ENCODE results near the gene SAE1. TPM values are rescaled to one million over a fixed set of nuclear protein-coding genes. Genes with fewer than 3 reads are reported as not detected.
A peak's percentile ranks its signal among the peaks of the same experiment; 100 is the strongest.

The SAE1 gene
- total RNA-seq, 1 experiment from 2014 or later: 234 TPM

- Histone ChIP-seq H4K5ac (ENCODE audit: insufficient read length, low read depth, low read length) (no peak within 1 kb of the TSS), H3K18ac (ENCODE audit: insufficient read length, low read depth, low read length) (peak within 1 kb of the TSS; percentile 31), H3K4me2 (ENCODE audit: insufficient read depth, insufficient read length, low read length) (peak within 1 kb of the TSS; percentile 88), H2AFZ (ENCODE audit: low read length) (no peak within 1 kb of the TSS), H3K23ac (ENCODE audit: insufficient read length, low read depth, low read length) (no peak within 1 kb of the TSS), H4K20me1 (ENCODE audit: control insufficient read depth, insufficient read depth, insufficient read length) (peaks cover 4% of the 10 kb centered on the region), H4K91ac (ENCODE audit: insufficient read length, low read depth, low read length) (no peak within 1 kb of the TSS), H3K9me3 (ENCODE audit: control insufficient read depth, low read depth, low read length) (no peaks in the 10 kb centered on the region), H3K79me1 (ENCODE audit: insufficient read depth, low read depth, low read length, poor library complexity, severe bottlenecking) (no peaks in the 10 kb centered on the region), H3K79me2 (ENCODE audit: insufficient read depth, low read length) (peaks cover 2% of the 10 kb centered on the region; the same call in 1 of the 2 replicates), H2BK15ac (ENCODE audit: low read depth, low read length) (no peak within 1 kb of the TSS), H2BK120ac (ENCODE audit: low read depth, low read length, poor library complexity, severe bottlenecking) (no peak within 1 kb of the TSS), H2BK20ac (ENCODE audit: low read depth, low read length, poor library complexity, severe bottlenecking) (no peak within 1 kb of the TSS), H2BK12ac (ENCODE audit: insufficient read length, low read depth, low read length) (no peak within 1 kb of the TSS), H3K9ac (ENCODE audit: extremely low read depth, insufficient read length, low read length) (peak within 1 kb of the TSS; percentile 52), H3K4ac (ENCODE audit: low read depth, low read length) (no peak within 1 kb of the TSS), H2BK5ac (ENCODE audit: insufficient read length, low read length) (no peak within 1 kb of the TSS), H3K27ac (ENCODE audit: insufficient read length, low read depth, low read length) (no peak within 1 kb of the TSS), H3K23me2 (ENCODE audit: insufficient read length, low read depth, low read length, poor library complexity, severe bottlenecking) (peaks cover 30% of the 10 kb centered on the region), H3T11ph (ENCODE audit: low read length) (no peak within 1 kb of the TSS), H4K8ac (replicated peaks; ENCODE audit: insufficient read length, low read depth, low read length) (no peak within 1 kb of the TSS), H3K27me3 (ENCODE audit: insufficient read depth, low read length) (no peaks in the 10 kb centered on the region), H3K14ac (ENCODE audit: insufficient read depth, low read length) (peak within 1 kb of the TSS; percentile 33; the same call in 1 of the 2 replicates), H3K56ac (ENCODE audit: insufficient read length, low read depth, low read length) (no peak within 1 kb of the TSS), H2AK5ac (ENCODE audit: insufficient read length, low read length) (no peak within 1 kb of the TSS), H3K4me1 (ENCODE audit: insufficient read depth, low read length) (peaks cover 7% of the 10 kb centered on the region; the same call in 1 of the 2 replicates)
- Mint-ChIP-seq H3K27me3 (ENCODE audit: low read depth) (0 out of 2 replicates have a peak, but pooled peaks cover under 1% of the 10 kb centered on the region), H3K4me1 (peaks cover 19 to 20% of the 10 kb centered on the region in 2 experiments), H3K9me3 (no peaks in the 10 kb centered on the region; a peak in 1 of 5 replicates), H3K4me3 (peak within 1 kb of the TSS; percentile 64 to 77), H3K27ac (peak within 1 kb of the TSS; percentile 24 to 97 (median 71); a peak in 5 of 7 replicates), H3K36me3 (ENCODE audit: insufficient read depth in 1 of 3, low read depth in 3 of 3) (no peaks in the 10 kb centered on the region)
- WGBS (ENCODE audit: extremely low coverage, insufficient read length, low lambda C conversion rate): no CpG with 5 or more reads among the region's 43 CpGs
- no peak for TF ChIP-seq CTCF (conservative IDR thresholded peaks at IDR 0.05)
- no peak for DNase-seq
Observed at GRCh38 chr19:47230921-47231214, 100.2 kb downstream of the SAE1 start, which contains the start of gene BBC3. Gene BBC3 (minus strand): TSS chr19:47231199. CDS start chr19:47228431, 2,768 bp downstream.

Data from H9 (cell line).